Body of pancreas (tissue), 4 donors: ENCODE data around the gene ZNF212. TPM values are rescaled to one million over a fixed set of nuclear protein-coding genes. Genes with fewer than 3 reads are reported as not detected.
"Not testable (repeated sequence)": the region's sequence is repeated elsewhere in the genome, so short reads cannot be mapped to it uniquely, and the experiment has no call there.

ENCODE experiments used
- ATAC-seq: fragments of 150-250 bp; one replicate; pipeline ENCODE4 v1.9.1; 2016
- DNase-seq, 4 donors: peaks; one replicate each; pipeline ENCODE4 v3.0.0-alpha.2; 2019
- H3K27ac ChIP-seq, 4 donors: fragments of 200-600 bp; sonication (generic); 1 replicate in 3 of 4; 2 replicates in 1 of 4; pipeline versions ENCODE4 v1.5.1 to v1.6.1; 2016 to 2019; ENCODE audit warnings: mild to moderate bottlenecking in 1 of 4, mixed read lengths in 1 of 4, moderate library complexity in 1 of 4
- H3K27me3 ChIP-seq, 2 donors: fragments of 200-600 bp; sonication (generic); one replicate each; pipeline ENCODE4 v1.6.0; 2016; ENCODE audit warnings: mild to moderate bottlenecking in 1 of 2
- H3K36me3 ChIP-seq, 2 donors: fragments of 200-600 bp; sonication (generic); replicated peaks in 1 of 2; 2 replicates each; pipeline ENCODE4 v1.5.1; 2016; ENCODE audit warnings: low read depth in 2 of 2; ENCODE audit not compliant: insufficient read depth in 1 of 2
- H3K4me1 ChIP-seq: fragments of 200-600 bp; sonication (generic); one replicate; pipeline ENCODE4 v1.6.0; 2016
- H3K4me3 ChIP-seq, 2 donors: fragments of 200-600 bp; sonication (generic); 1 replicate in 1 of 2; 2 replicates in 1 of 2; pipeline ENCODE4 v1.5.1; 2016 to 2019
- H3K9me3 ChIP-seq, 3 donors: fragments of 200-600 bp; sonication (generic); 1 replicate in 2 of 3; 2 replicates in 1 of 3; pipeline ENCODE4 v1.5.1; 2016
- CTCF ChIP-seq, 7 experiments: fragments of 450-650 bp in 4 of 7; fragments of 200-600 bp in 3 of 7; sonication (generic) in 3 of 7; IDR thresholded peaks; one replicate each; pipeline ENCODE4 v1.5.1; 2016 to 2019; ENCODE audit warnings: antibody characterized with exemption in 7 of 7
- POLR2A ChIP-seq, 3 donors: fragments of 450-650 bp; IDR thresholded peaks; one replicate each; pipeline ENCODE4 v1.6.1; 2016; ENCODE audit warnings: antibody characterized with exemption in 3 of 3, mild to moderate bottlenecking in 2 of 3
- WGBS, 2 donors: methylation state at CpG; one replicate each; pipeline ENCODE4 v1.1.5; 2017; 5-methylcytosine and 5-hydroxymethylcytosine counted together
- intact Hi-C: fragments of 100-400 bp; cut with DNase I; formaldehyde crosslinking; loops from one replicate; pipeline ENCODE4 v1.15.1; 2023
- total RNA-seq, 2 donors: library from RNA; depleted of rRNA; stranded (reverse); fragments of >200 nt; gene quantifications; one replicate each; pipeline ENCODE4 v1.1.0, GENCODE V29; 2016

ZNF212 gene
- total RNA-seq, 2 donors from 2014 or later, result 5.7 to 6.6 TPM

GRCh38 chr7:149226840-149227494 lies 12.5 kb upstream of the ZNF212 start:
- intact Hi-C loops, result no loop called here
- H3K4me3 ChIP-seq, result no peak overlapping the region

DNA sequence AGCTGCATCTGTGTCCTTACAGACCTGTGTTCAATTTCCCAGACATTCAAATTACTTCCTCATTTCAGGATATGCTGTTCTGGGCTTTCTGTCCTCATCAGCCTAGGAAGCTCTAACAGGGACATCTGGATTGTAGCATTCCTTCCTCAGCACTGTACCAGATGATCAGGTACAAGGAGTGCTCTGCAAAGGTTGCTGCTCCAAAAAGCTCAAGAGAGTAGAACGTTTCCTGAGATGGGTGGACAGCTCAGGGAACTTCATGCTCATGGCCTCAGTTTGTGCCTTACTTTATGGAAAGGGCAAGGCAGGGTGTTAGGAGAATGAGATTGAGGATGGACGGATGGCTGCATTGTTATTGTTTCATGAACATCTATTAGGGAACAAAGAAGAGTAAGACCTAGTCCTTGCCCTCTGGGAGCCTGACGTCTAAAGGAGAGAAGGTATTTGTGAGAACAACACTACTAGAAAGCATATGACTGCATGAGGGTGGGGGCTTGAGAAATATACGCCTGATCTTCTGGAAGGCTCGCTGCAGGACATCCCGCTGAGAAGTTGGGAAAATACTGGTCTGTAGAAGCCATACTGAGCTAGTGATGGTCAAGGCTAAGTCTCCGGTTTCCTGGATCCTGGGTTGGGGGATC lies 10.5 kb upstream of the ZNF212 start:
- Histone ChIP-seq H3K4me1 (no peaks in the 10 kb centered on the region), H3K27ac (no peak overlapping the region), H3K4me3 (no peak overlapping the region), H3K36me3 (peaks cover 0 to 4% of the 10 kb centered on the region in 2 donors), H3K9me3 (no peaks in the 10 kb centered on the region), H3K27me3 (peaks cover 0 to 5% of the 10 kb centered on the region in 2 donors)
- intact Hi-C loops, result no loop called here
- ATAC-seq (no peak), DNase-seq (no peak)
- TF ChIP-seq POLR2A (IDR thresholded peaks at IDR 0.05) (no peak), CTCF (IDR thresholded peaks at IDR 0.05) (no peak)
- WGBS, 2 donors, result 52 to 53% methylated on average over 7 of the region's 7 CpGs

More at GRCh38 chr7:149226840-149227494, 12.5 kb upstream of the ZNF212 start:
- Histone ChIP-seq H3K4me1 (no peaks in the 10 kb centered on the region), H3K27ac (no peak overlapping the region), H3K27me3 (no peaks in the 10 kb centered on the region), H3K9me3 (no peaks in the 10 kb centered on the region), H3K36me3 (peaks cover 0 to 4% of the 10 kb centered on the region in 2 donors)
- DNase-seq (no peak), ATAC-seq (no peak)
- no peak for TF ChIP-seq CTCF (IDR thresholded peaks at IDR 0.05)
- WGBS, 2 donors, result 71 to 78% methylated on average over 5 to 6 of the region's 6 CpGs

DNA sequence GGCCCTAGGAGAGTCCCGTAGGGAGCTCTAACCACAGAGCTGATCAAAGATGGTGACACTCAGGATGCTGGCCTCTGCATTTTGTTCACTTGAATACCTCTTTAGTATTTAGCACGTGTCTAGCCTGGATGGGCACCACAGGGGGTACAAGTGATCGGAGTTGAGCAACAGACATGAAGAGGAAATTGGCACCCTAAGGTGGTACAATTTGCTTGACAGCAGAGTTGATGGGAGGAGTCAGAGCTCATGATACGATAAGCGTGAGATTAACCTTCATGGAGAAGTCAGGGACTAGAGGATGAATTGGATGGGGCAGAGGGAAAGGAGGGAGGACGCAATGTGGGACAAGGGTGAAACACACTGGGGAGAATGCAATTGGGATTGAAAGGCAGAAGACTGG lies 9.9 kb upstream of the ZNF212 start:
- Histone ChIP-seq H3K27me3 (peaks cover 0 to 5% of the 10 kb centered on the region in 2 donors), H3K4me1 (no peaks in the 10 kb centered on the region), H3K4me3 (no peak overlapping the region), H3K27ac (no peak overlapping the region), H3K36me3 (peaks cover 0 to 2% of the 10 kb centered on the region in 2 donors), H3K9me3 (no peaks in the 10 kb centered on the region)
- no peak for DNase-seq
- intact Hi-C loops, result no loop called here
- ATAC-seq, result peak; percentile 41
- 35 to 38% methylated on average over 6 of the region's 6 CpGs for WGBS, 2 donors
- TF ChIP-seq CTCF (IDR thresholded peaks at IDR 0.05), result no peak
- no peak for TF ChIP-seq POLR2A (IDR thresholded peaks at IDR 0.05)

DNA sequence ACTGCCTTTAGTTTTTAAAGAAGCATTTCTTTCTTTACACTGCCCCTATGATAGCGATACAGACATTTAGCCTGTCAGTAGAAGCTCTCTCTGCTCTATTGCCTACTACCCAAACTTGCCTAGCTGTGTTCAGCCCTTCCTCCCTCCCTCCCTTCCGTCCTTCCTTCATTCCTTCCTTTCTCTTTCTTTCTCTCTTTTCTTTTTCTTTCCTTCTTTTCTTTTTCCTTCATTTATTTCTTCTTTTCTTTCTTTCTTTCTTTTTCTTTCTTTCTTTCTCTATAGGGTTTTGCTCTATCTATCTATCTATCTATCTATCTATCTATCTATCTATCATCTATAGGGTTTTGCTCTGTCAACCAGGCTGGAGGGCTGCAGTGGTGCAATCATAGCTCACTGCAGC lies 7.1 kb upstream of the ZNF212 start:
- no peaks in the 10 kb centered on the region for H3K36me3 ChIP-seq
- no peaks in the 10 kb centered on the region for H3K4me1 ChIP-seq
- WGBS, 2 donors, result 46 to 61% methylated on average over 2 of the region's 2 CpGs
- H3K27me3 ChIP-seq, result peaks cover 0 to 5% of the 10 kb centered on the region in 2 donors
- TF ChIP-seq CTCF (IDR thresholded peaks at IDR 0.05), result no peak
- no peak for TF ChIP-seq POLR2A (IDR thresholded peaks at IDR 0.05)
- intact Hi-C loops, result no loop called here
- H3K9me3 ChIP-seq, result no peaks in the 10 kb centered on the region
- H3K27ac ChIP-seq, result no peak overlapping the region
- ATAC-seq (no peak), DNase-seq (no peak)
- H3K4me3 ChIP-seq, result no peak overlapping the region

- H3K27me3 ChIP-seq, H3K9me3 ChIP-seq, H3K4me3 ChIP-seq, H3K27ac ChIP-seq, ATAC-seq, intact Hi-C loops, H3K36me3 ChIP-seq, H3K4me1 ChIP-seq, DNase-seq: not testable (repeated sequence)
- WGBS, 2 donors, result 62 to 65% methylated on average over 7 of the region's 7 CpGs
Measured at GRCh38 chr7:149233655-149234204, 5.7 kb upstream of the ZNF212 start.
